Measurements from ENCODE around the gene ITPRID2.
A peak's percentile ranks its signal among the peaks of the same experiment; 100 is the strongest.

ITPRID2 gene

GRCh38 chr2:181890271-181890670 lies 1.3 kb upstream of the ITPRID2 start:
- no peaks in the 10 kb centered on the region for H4K20me1 ChIP-seq (ENCODE audit: insufficient read depth, low read length)
- H3K4me3 ChIP-seq (ENCODE audit: low read length), result no peak overlapping the region
- H3K4me2 ChIP-seq (ENCODE audit: low read length), result no peak overlapping the region
- H3K27ac ChIP-seq (ENCODE audit: low read length), result no peak overlapping the region
- TF ChIP-seq EZH2phosphoT487 (IDR thresholded peaks at IDR 0.05; ENCODE audit: low read depth) (no peak), CTCF (IDR thresholded peaks at IDR 0.05; ENCODE audit: low read depth, low read length) (no peak)
- H3K36me3 ChIP-seq (replicated peaks; ENCODE audit: low read depth, low read length), result peaks cover 13% of the 10 kb centered on the region
- H3K4me1 ChIP-seq (ENCODE audit: low read length), result peaks cover 16% of the 10 kb centered on the region
- no peak overlapping the region for H3K9ac ChIP-seq (ENCODE audit: low read length)
- peaks cover 13% of the 10 kb centered on the region for H3K79me2 ChIP-seq (ENCODE audit: low read length)
- no peaks in the 10 kb centered on the region for H3K9me3 ChIP-seq (ENCODE audit: insufficient read depth, low read length)
- H2AFZ ChIP-seq (ENCODE audit: low read depth, low read length), result no peak overlapping the region
- H3K27me3 ChIP-seq (ENCODE audit: low read depth, low read length), result peaks cover 11% of the 10 kb centered on the region

GRCh38 chr2:181891966-181892798 lies 652 bp downstream of the ITPRID2 start:
- H2AFZ ChIP-seq (ENCODE audit: low read depth, low read length), result peak overlapping the region; percentile 78
- peaks cover 16% of the 10 kb centered on the region for H3K4me1 ChIP-seq (ENCODE audit: low read length)
- H4K20me1 ChIP-seq (ENCODE audit: insufficient read depth, low read length), result no peaks in the 10 kb centered on the region
- peak overlapping the region; percentile 92 for H3K4me3 ChIP-seq (ENCODE audit: low read length)
- peaks cover 10% of the 10 kb centered on the region for H3K27me3 ChIP-seq (ENCODE audit: low read depth, low read length)
- peak overlapping the region; percentile 68 for H3K4me2 ChIP-seq (ENCODE audit: low read length)
- peak; percentile 34 for TF ChIP-seq CTCF (IDR thresholded peaks at IDR 0.05; ENCODE audit: low read depth, low read length)
- TF ChIP-seq EZH2phosphoT487 (IDR thresholded peaks at IDR 0.05; ENCODE audit: low read depth), result no peak
- peak overlapping the region; percentile 47 for H3K27ac ChIP-seq (ENCODE audit: low read length)
- peaks cover 13% of the 10 kb centered on the region for H3K79me2 ChIP-seq (ENCODE audit: low read length)
- no peaks in the 10 kb centered on the region for H3K9me3 ChIP-seq (ENCODE audit: insufficient read depth, low read length)
- H3K9ac ChIP-seq (ENCODE audit: low read length), result peak overlapping the region; percentile 84
- peaks cover 21% of the 10 kb centered on the region for H3K36me3 ChIP-seq (replicated peaks; ENCODE audit: low read depth, low read length)

- Histone ChIP-seq H4K20me1 (ENCODE audit: insufficient read depth, low read length) (no peaks in the 10 kb centered on the region), H2AFZ (ENCODE audit: low read depth, low read length) (0 out of 2 replicates have a peak overlapping the region, but pooled peaks have one; percentile 78), H3K9me3 (ENCODE audit: insufficient read depth, low read length) (no peaks in the 10 kb centered on the region), H3K36me3 (replicated peaks; ENCODE audit: low read depth, low read length) (peaks cover 21% of the 10 kb centered on the region), H3K9ac (ENCODE audit: low read length) (peak overlapping the region; percentile 84), H3K4me1 (ENCODE audit: low read length) (peaks cover 16% of the 10 kb centered on the region), H3K4me2 (ENCODE audit: low read length) (peak overlapping the region; percentile 68), H3K79me2 (ENCODE audit: low read length) (peaks cover 13% of the 10 kb centered on the region), H3K4me3 (ENCODE audit: low read length) (peak overlapping the region; percentile 92), H3K27me3 (ENCODE audit: low read depth, low read length) (peaks cover 10% of the 10 kb centered on the region), H3K27ac (ENCODE audit: low read length) (no peak overlapping the region)
- no peak for TF ChIP-seq EZH2phosphoT487 (IDR thresholded peaks at IDR 0.05; ENCODE audit: low read depth)
- no peak for TF ChIP-seq CTCF (IDR thresholded peaks at IDR 0.05; ENCODE audit: low read depth, low read length)
Measured at GRCh38 chr2:181892799-181893435, 1.4 kb downstream of the ITPRID2 start.

GRCh38 chr2:181894381-181894780 lies 2.9 kb downstream of the ITPRID2 start:
- Histone ChIP-seq H3K36me3 (replicated peaks; ENCODE audit: low read depth, low read length) (peaks cover 31% of the 10 kb centered on the region), H4K20me1 (ENCODE audit: insufficient read depth, low read length) (no peaks in the 10 kb centered on the region), H2AFZ (ENCODE audit: low read depth, low read length) (no peak overlapping the region), H3K27ac (ENCODE audit: low read length) (no peak overlapping the region), H3K4me2 (ENCODE audit: low read length) (no peak overlapping the region), H3K4me3 (ENCODE audit: low read length) (no peak overlapping the region), H3K9ac (ENCODE audit: low read length) (no peak overlapping the region), H3K79me2 (ENCODE audit: low read length) (peaks cover 13% of the 10 kb centered on the region), H3K27me3 (ENCODE audit: low read depth, low read length) (peaks cover 10% of the 10 kb centered on the region), H3K9me3 (ENCODE audit: insufficient read depth, low read length) (no peaks in the 10 kb centered on the region), H3K4me1 (ENCODE audit: low read length) (peaks cover 16% of the 10 kb centered on the region)
- TF ChIP-seq EZH2phosphoT487 (IDR thresholded peaks at IDR 0.05; ENCODE audit: low read depth), result no peak
- no peak for TF ChIP-seq CTCF (IDR thresholded peaks at IDR 0.05; ENCODE audit: low read depth, low read length)
